ENCODE results near the gene CMTM8.

DNA sequence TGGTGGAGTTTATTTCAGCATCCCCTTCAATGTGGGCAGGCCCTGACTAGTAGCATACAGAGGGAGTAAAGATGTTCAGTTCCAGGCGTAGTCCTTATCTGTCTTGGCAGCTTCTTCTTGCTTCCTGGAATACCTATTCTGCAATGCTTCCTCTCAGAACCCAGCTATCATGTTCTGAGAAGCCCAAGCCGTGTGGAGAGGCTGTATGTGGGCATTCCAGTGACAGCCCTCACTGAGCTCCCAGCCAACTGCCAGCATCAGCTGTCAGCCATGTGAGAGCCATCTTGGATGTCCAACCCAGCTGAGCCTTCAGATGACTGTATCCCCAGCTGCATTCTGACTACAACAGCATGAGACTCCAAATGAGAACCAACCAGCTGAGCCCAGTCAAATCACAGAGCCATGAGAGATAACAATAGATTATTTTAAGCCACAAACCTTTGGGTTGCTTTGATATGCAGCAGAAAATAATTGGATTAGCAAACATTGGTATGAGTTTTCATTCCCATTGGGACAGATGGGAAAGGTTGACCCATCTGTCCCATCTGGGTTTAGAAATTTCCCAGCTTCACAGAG lies 144.7 kb downstream of the CMTM8 start:
- TF ChIP-seq CHD1 (IDR thresholded peaks at IDR 0.05; ENCODE audit: low read depth, low read length) (no peak), RFX5 (IDR thresholded peaks at IDR 0.05; ENCODE audit: borderline replicate concordance, low read depth, low read length) (no peak), HDAC6 (IDR thresholded peaks at IDR 0.05; ENCODE audit: low read depth, low read length) (no peak)
- TF ChIP-seq, protein P1, sequence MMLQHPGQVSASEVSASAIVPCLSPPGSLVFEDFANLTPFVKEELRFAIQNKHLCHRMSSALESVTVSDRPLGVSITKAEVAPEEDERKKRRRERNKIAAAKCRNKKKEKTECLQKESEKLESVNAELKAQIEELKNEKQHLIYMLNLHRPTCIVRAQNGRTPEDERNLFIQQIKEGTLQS (IDR thresholded peaks at IDR 0.05; ENCODE audit: insufficient read depth, low read depth, low read length) = no peak
- TF ChIP-seq, protein P2, sequence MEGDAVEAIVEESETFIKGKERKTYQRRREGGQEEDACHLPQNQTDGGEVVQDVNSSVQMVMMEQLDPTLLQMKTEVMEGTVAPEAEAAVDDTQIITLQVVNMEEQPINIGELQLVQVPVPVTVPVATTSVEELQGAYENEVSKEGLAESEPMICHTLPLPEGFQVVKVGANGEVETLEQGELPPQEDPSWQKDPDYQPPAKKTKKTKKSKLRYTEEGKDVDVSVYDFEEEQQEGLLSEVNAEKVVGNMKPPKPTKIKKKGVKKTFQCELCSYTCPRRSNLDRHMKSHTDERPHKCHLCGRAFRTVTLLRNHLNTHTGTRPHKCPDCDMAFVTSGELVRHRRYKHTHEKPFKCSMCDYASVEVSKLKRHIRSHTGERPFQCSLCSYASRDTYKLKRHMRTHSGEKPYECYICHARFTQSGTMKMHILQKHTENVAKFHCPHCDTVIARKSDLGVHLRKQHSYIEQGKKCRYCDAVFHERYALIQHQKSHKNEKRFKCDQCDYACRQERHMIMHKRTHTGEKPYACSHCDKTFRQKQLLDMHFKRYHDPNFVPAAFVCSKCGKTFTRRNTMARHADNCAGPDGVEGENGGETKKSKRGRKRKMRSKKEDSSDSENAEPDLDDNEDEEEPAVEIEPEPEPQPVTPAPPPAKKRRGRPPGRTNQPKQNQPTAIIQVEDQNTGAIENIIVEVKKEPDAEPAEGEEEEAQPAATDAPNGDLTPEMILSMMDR (IDR thresholded peaks at IDR 0.05; ENCODE audit: control extremely low read depth in 1 of 3, insufficient read depth in 1 of 3, low read depth in 1 of 3, low read length in 3 of 3) = no peak
